Measurements from ENCODE around the gene FAM47E. TPM values are rescaled to one million over a fixed set of nuclear protein-coding genes. Genes with fewer than 3 reads are reported as not detected.

FAM47E gene
- total and polyA plus RNA-seq, 2 of the 13 experiments (the other 11 are each of a cell fraction or from before 2014, with no cell fraction given) = 0.33 to 0.66 TPM

- TF ChIP-seq ZNF318 (CRISPR knock-in tag; IDR thresholded peaks at IDR 0.05) (no peak), ATF5 (CRISPR knock-in tag; IDR thresholded peaks at IDR 0.05; ENCODE audit: low read depth) (no peak), SPEN (CRISPR knock-in tag; IDR thresholded peaks at IDR 0.05; ENCODE audit: low read depth) (peak; percentile 65; the same call in 1 of the 2 replicates), GATAD1 (CRISPR knock-in tag; IDR thresholded peaks at IDR 0.05) (peak; percentile 51; the same call in 1 of the 2 replicates), HDAC1 (CRISPR knock-in tag; IDR thresholded peaks at IDR 0.05) (peak; percentile 67), ZNF17 (CRISPR knock-in tag; IDR thresholded peaks at IDR 0.05) (no peak), CHCHD3 (CRISPR knock-in tag; IDR thresholded peaks at IDR 0.05) (no peak), ZFP90 (CRISPR knock-in tag; IDR thresholded peaks at IDR 0.05; ENCODE audit: borderline replicate concordance) (no peak), IKZF5 (CRISPR knock-in tag; IDR thresholded peaks at IDR 0.05) (peak; percentile 55; the same call in 1 of the 2 replicates), ZNF124 (CRISPR knock-in tag; IDR thresholded peaks at IDR 0.05) (no peak), ZSCAN30 (CRISPR knock-in tag; IDR thresholded peaks at IDR 0.05) (no peak), CEBPG (CRISPR knock-in tag; IDR thresholded peaks at IDR 0.05) (peak; percentile 16; the same call in 1 of the 2 replicates), TCF7 (IDR thresholded peaks at IDR 0.05; ENCODE audit: low read depth) (peak; percentile 69), ZNF292 (CRISPR knock-in tag; IDR thresholded peaks at IDR 0.05; ENCODE audit: borderline replicate concordance, low read depth) (peak; percentile 55; the same call in 1 of the 2 replicates), ZNF766 (CRISPR knock-in tag; IDR thresholded peaks at IDR 0.05; ENCODE audit: borderline replicate concordance) (no peak), ZBTB26 (CRISPR knock-in tag; IDR thresholded peaks at IDR 0.05; ENCODE audit: borderline replicate concordance) (no peak)
Observed at GRCh38 chr4:76308548-76308947, 57.0 kb downstream of the FAM47E start (continued).
